ENCODE data around the gene TMEM51.

Gene TMEM51

DNA sequence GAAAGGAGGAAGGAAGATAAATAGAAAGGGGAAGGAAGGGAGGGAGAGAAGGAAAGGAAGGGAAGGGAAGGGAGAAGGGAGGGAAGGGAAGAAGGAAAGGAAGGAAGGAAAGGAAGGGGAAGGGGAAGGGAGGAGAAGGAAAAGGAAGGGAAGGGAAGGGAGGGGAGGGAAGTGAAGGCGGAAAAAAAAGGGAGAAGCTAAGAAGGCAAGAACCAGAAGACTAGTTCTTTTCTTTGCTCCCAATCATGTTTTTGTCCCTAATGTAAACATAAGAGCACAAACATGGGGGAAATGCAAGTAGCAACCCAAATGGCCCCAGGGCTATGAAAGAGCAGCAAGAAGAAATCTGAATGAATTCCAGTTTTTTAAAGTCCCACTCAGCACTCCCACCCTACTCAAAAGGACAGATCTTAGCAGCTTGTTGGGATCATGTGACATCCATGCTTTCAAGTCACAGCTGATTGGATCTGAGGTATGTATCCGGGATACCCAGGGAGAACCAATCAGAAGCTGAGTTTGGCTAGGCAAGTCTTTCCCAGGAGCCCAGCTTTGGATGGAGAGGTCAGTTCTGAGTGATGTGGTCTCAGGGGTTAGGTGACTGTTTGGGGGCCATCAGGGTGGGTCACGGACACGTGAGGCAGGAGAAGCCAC, 69.2 kb downstream of the TMEM51 start:
- H3K4me1 ChIP-seq (ENCODE audit: control insufficient read depth in 1 of 2, insufficient read depth in 2 of 2, low read length in 2 of 2) = peaks cover 12 to 15% of the 10 kb centered on the region in 2 experiments
- H3K79me1 ChIP-seq (ENCODE audit: low read length) = peaks cover 3% of the 10 kb centered on the region
- H3K27ac ChIP-seq (ENCODE audit: low read depth, low read length) = no peak overlapping the region
- H3K79me2 ChIP-seq (ENCODE audit: control insufficient read depth, insufficient read depth, low read length, poor library complexity) = no peaks in the 10 kb centered on the region
- H2BK120ac ChIP-seq (ENCODE audit: insufficient read depth, low read length, poor library complexity) = no peak overlapping the region
- peak overlapping the region; percentile 29 for H2AK5ac ChIP-seq (ENCODE audit: low read length)
- H3K9me3 ChIP-seq (ENCODE audit: insufficient read depth, low read depth, low read length) = peaks cover 4% of the 10 kb centered on the region
- peak overlapping the region; percentile 4 for H4K91ac ChIP-seq (ENCODE audit: low read depth, low read length)
- H3K18ac ChIP-seq (ENCODE audit: low read length) = no peak overlapping the region
- H3K27me3 ChIP-seq (ENCODE audit: insufficient read depth, low read length) = no peaks in the 10 kb centered on the region
- no peak overlapping the region for H4K12ac ChIP-seq (ENCODE audit: low read depth, low read length)
- no CpG with 5 or more reads among the region's 4 CpGs for WGBS (ENCODE audit: extremely low coverage, insufficient coverage, insufficient read length)
- no peak for DNase-seq
- no peak overlapping the region for H3K4me3 ChIP-seq (ENCODE audit: low read depth, low read length)
- H3K14ac ChIP-seq (ENCODE audit: low read length) = no peak overlapping the region
- no peak overlapping the region for H2AFZ ChIP-seq (ENCODE audit: insufficient read depth, low read length, poor library complexity)
- no peak overlapping the region for H3K4ac ChIP-seq (ENCODE audit: low read depth, low read length)
- H3K4me2 ChIP-seq (ENCODE audit: low read length) = no peak overlapping the region
- H4K8ac ChIP-seq (ENCODE audit: low read depth, low read length) = no peak overlapping the region
- H2BK5ac ChIP-seq (ENCODE audit: low read depth, low read length, poor library complexity) = no peak overlapping the region
- no peak overlapping the region for H3K9ac ChIP-seq (ENCODE audit: low read length)
- H3K23ac ChIP-seq (ENCODE audit: low read length) = no peak overlapping the region
- H2BK12ac ChIP-seq (ENCODE audit: low read length) = no peak overlapping the region
- peaks cover 10 to 12% of the 10 kb centered on the region in 2 experiments for H3K36me3 ChIP-seq (ENCODE audit: control insufficient read depth in 1 of 2, insufficient read depth in 2 of 2, low read length in 2 of 2)

DNA sequence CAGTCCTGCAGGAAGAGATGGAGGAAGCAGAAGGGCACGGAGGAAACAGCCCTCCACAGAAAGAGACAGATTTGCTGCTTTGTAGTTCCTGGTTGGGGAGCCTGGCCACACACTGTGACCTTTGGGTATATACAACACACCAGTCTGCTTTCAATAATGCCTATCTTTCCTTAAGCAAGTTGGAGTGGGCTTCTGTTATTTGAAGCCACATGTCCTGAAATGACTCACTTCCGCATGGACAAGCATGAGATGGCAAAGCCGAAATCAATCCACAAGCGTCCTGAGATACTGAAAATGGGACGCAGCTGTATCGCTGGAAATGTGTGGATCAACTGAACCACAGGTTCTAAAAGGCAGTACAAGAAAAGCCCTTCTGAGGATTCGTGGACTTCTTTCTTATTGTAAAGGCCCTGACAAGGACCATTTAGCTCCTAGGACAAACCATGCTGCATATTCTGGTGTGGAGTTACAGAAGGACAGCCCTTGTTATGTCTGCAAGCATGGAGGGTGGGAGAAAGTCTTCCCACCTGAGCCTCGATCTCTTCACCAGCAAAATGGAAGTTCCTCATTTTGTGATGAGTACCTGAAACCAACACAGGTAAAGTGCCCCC, 70.8 kb downstream of the TMEM51 start:
- Histone ChIP-seq H3K18ac (ENCODE audit: low read length) (no peak overlapping the region), H3K9ac (ENCODE audit: low read length) (no peak overlapping the region), H3K4me2 (ENCODE audit: low read length) (no peak overlapping the region), H3K27ac (ENCODE audit: low read depth, low read length) (no peak overlapping the region), H4K12ac (ENCODE audit: low read depth, low read length) (no peak overlapping the region), H3K27me3 (ENCODE audit: insufficient read depth, low read length) (no peaks in the 10 kb centered on the region), H3K79me2 (ENCODE audit: control insufficient read depth, insufficient read depth, low read length, poor library complexity) (no peaks in the 10 kb centered on the region), H3K14ac (ENCODE audit: low read length) (no peak overlapping the region), H2AFZ (ENCODE audit: insufficient read depth, low read length, poor library complexity) (no peak overlapping the region), H2BK120ac (ENCODE audit: insufficient read depth, low read length, poor library complexity) (no peak overlapping the region), H3K79me1 (ENCODE audit: low read length) (peaks cover 3% of the 10 kb centered on the region), H3K23ac (ENCODE audit: low read length) (no peak overlapping the region), H3K4me1 (ENCODE audit: control insufficient read depth in 1 of 2, insufficient read depth in 2 of 2, low read length in 2 of 2) (peaks cover 12 to 15% of the 10 kb centered on the region in 2 experiments), H2BK5ac (ENCODE audit: low read depth, low read length, poor library complexity) (no peak overlapping the region), H2BK12ac (ENCODE audit: low read length) (no peak overlapping the region), H3K9me3 (ENCODE audit: insufficient read depth, low read depth, low read length) (peaks cover 2% of the 10 kb centered on the region), H2AK5ac (ENCODE audit: low read length) (peak overlapping the region; percentile 27), H4K91ac (ENCODE audit: low read depth, low read length) (no peak overlapping the region), H4K8ac (ENCODE audit: low read depth, low read length) (no peak overlapping the region), H3K36me3 (ENCODE audit: control insufficient read depth in 1 of 2, insufficient read depth in 2 of 2, low read length in 2 of 2) (peaks cover 7 to 8% of the 10 kb centered on the region in 2 experiments), H3K4ac (ENCODE audit: low read depth, low read length) (no peak overlapping the region), H3K4me3 (ENCODE audit: low read depth, low read length) (no peak overlapping the region)
- no CpG with 5 or more reads among the region's 8 CpGs for WGBS (ENCODE audit: extremely low coverage, insufficient coverage, insufficient read length)
- DNase-seq = no peak

- Histone ChIP-seq H3K9ac (ENCODE audit: low read length) (no peak overlapping the region), H2AFZ (ENCODE audit: insufficient read depth, low read length, poor library complexity) (no peak overlapping the region), H2BK12ac (ENCODE audit: low read length) (no peak overlapping the region), H3K14ac (ENCODE audit: low read length) (no peak overlapping the region), H3K27me3 (ENCODE audit: insufficient read depth, low read length) (no peaks in the 10 kb centered on the region), H3K4me1 (ENCODE audit: control insufficient read depth in 1 of 2, insufficient read depth in 2 of 2, low read length in 2 of 2) (peaks cover 12 to 15% of the 10 kb centered on the region in 2 experiments), H3K79me1 (ENCODE audit: low read length) (peaks cover 3% of the 10 kb centered on the region), H3K36me3 (ENCODE audit: control insufficient read depth in 1 of 2, insufficient read depth in 2 of 2, low read length in 2 of 2) (peaks cover under 1 to 2% of the 10 kb centered on the region in 2 experiments), H3K27ac (ENCODE audit: low read depth, low read length) (no peak overlapping the region), H4K8ac (ENCODE audit: low read depth, low read length) (no peak overlapping the region), H3K23ac (ENCODE audit: low read length) (no peak overlapping the region), H3K4me3 (ENCODE audit: low read depth, low read length) (no peak overlapping the region), H3K9me3 (ENCODE audit: insufficient read depth, low read depth, low read length) (no peaks in the 10 kb centered on the region), H4K91ac (ENCODE audit: low read depth, low read length) (peak overlapping the region; percentile 7), H4K12ac (ENCODE audit: low read depth, low read length) (no peak overlapping the region), H3K79me2 (ENCODE audit: control insufficient read depth, insufficient read depth, low read length, poor library complexity) (no peaks in the 10 kb centered on the region), H3K4ac (ENCODE audit: low read depth, low read length) (no peak overlapping the region), H3K18ac (ENCODE audit: low read length) (no peak overlapping the region), H2AK5ac (ENCODE audit: low read length) (no peak overlapping the region), H2BK120ac (ENCODE audit: insufficient read depth, low read length, poor library complexity) (no peak overlapping the region), H2BK5ac (ENCODE audit: low read depth, low read length, poor library complexity) (no peak overlapping the region), H3K4me2 (ENCODE audit: low read length) (no peak overlapping the region)
- no CpG with 5 or more reads among the region's 4 CpGs for WGBS (ENCODE audit: extremely low coverage, insufficient coverage, insufficient read length)
- DNase-seq = no peak
Observed at GRCh38 chr1:15224974-15225373, 71.4 kb downstream of the TMEM51 start.

- H3K4ac ChIP-seq (ENCODE audit: low read depth, low read length) = no peak overlapping the region
- H3K27ac ChIP-seq (ENCODE audit: low read depth, low read length) = no peak overlapping the region
- peaks cover 12 to 15% of the 10 kb centered on the region in 2 experiments for H3K4me1 ChIP-seq (ENCODE audit: control insufficient read depth in 1 of 2, insufficient read depth in 2 of 2, low read length in 2 of 2)
- H4K12ac ChIP-seq (ENCODE audit: low read depth, low read length) = no peak overlapping the region
- no peak overlapping the region for H4K8ac ChIP-seq (ENCODE audit: low read depth, low read length)
- no peak overlapping the region for H2BK5ac ChIP-seq (ENCODE audit: low read depth, low read length, poor library complexity)
- no peaks in the 10 kb centered on the region for H3K79me2 ChIP-seq (ENCODE audit: control insufficient read depth, insufficient read depth, low read length, poor library complexity)
- no CpG with 5 or more reads among the region's 4 CpGs for WGBS (ENCODE audit: extremely low coverage, insufficient coverage, insufficient read length)
- no peak overlapping the region for H3K4me2 ChIP-seq (ENCODE audit: low read length)
- H3K9ac ChIP-seq (ENCODE audit: low read length) = no peak overlapping the region
- no peak for DNase-seq
- H3K27me3 ChIP-seq (ENCODE audit: insufficient read depth, low read length) = no peaks in the 10 kb centered on the region
- peaks cover 3% of the 10 kb centered on the region for H3K79me1 ChIP-seq (ENCODE audit: low read length)
- H2AK5ac ChIP-seq (ENCODE audit: low read length) = no peak overlapping the region
- no peak overlapping the region for H2BK120ac ChIP-seq (ENCODE audit: insufficient read depth, low read length, poor library complexity)
- peaks cover 0 to 2% of the 10 kb centered on the region in 2 experiments for H3K36me3 ChIP-seq (ENCODE audit: control insufficient read depth in 1 of 2, insufficient read depth in 2 of 2, low read length in 2 of 2)
- no peak overlapping the region for H2AFZ ChIP-seq (ENCODE audit: insufficient read depth, low read length, poor library complexity)
- H3K14ac ChIP-seq (ENCODE audit: low read length) = no peak overlapping the region
- H3K18ac ChIP-seq (ENCODE audit: low read length) = no peak overlapping the region
- no peak overlapping the region for H3K4me3 ChIP-seq (ENCODE audit: low read depth, low read length)
- no peak overlapping the region for H2BK12ac ChIP-seq (ENCODE audit: low read length)
- peak overlapping the region; percentile 7 for H4K91ac ChIP-seq (ENCODE audit: low read depth, low read length)
- no peak overlapping the region for H3K23ac ChIP-seq (ENCODE audit: low read length)
- no peaks in the 10 kb centered on the region for H3K9me3 ChIP-seq (ENCODE audit: insufficient read depth, low read depth, low read length)
Observed at GRCh38 chr1:15225461-15225860, 71.9 kb downstream of the TMEM51 start.
